Naive thymus-derived CD8-positive, alpha-beta T cell (primary cell): Measurements from ENCODE around the gene FAIM. TPM values are rescaled to one million over a fixed set of nuclear protein-coding genes. Genes with fewer than 3 reads are reported as not detected.
"Not testable (repeated sequence)": the region's sequence is repeated elsewhere in the genome, so short reads cannot be mapped to it uniquely, and the experiment has no call there.

Experiments used
- ATAC-seq, 2 donors: fragments of 150-1000 bp; cut with Tn5 transposase in 1 of 2; sonication (Bioruptor Pico), chemical (Tn5 transposase) in 1 of 2; 1 replicate in 1 of 2; 2 replicates in 1 of 2; pipeline ENCODE4 v1.10.0; 2021; ENCODE audit warnings: mild to moderate bottlenecking in 2 of 2, moderate library complexity in 2 of 2
- POLR2A ChIA-PET: fragments of 350-600 bp; sonication (Branson Sonifier 250); formaldehyde crosslinking; loops from one replicate; lab custom pipeline; 2021; ENCODE audit warnings: antibody characterized with exemption; lab: Charles Lee
- DNase-seq, 10 donors: peaks; one replicate each; pipeline versions ENCODE4 v3.0.0 to v3.0.0-alpha.2; 2020 to 2022
- H3K27ac Mint-ChIP-seq, 10 donors: one replicate each; pipeline ENCODE4 v1.8.0; 2020 to 2022; ENCODE audit warnings: mild to moderate bottlenecking in 10 of 10, mixed read lengths in 10 of 10, moderate library complexity in 4 of 10, inconsistent platforms in 1 of 10
- H3K27me3 Mint-ChIP-seq, 5 donors: one replicate each; pipeline ENCODE4 v1.8.0; 2021 to 2022; ENCODE audit warnings: mixed read lengths in 5 of 5
- H3K36me3 Mint-ChIP-seq, 3 donors: one replicate each; pipeline ENCODE4 v1.8.0; 2020 to 2022; ENCODE audit warnings: mixed read lengths in 3 of 3, mild to moderate bottlenecking in 2 of 3, inconsistent platforms in 1 of 3
- H3K4me1 Mint-ChIP-seq, 4 donors: one replicate each; pipeline ENCODE4 v1.8.0; 2021 to 2022; ENCODE audit warnings: mixed read lengths in 4 of 4
- H3K4me3 Mint-ChIP-seq, 10 donors: one replicate each; pipeline ENCODE4 v1.8.0; 2020 to 2022; ENCODE audit warnings: mild to moderate bottlenecking in 10 of 10, mixed read lengths in 10 of 10, moderate library complexity in 6 of 10, inconsistent platforms in 1 of 10
- H3K9me3 Mint-ChIP-seq, 9 donors: one replicate each; pipeline ENCODE4 v1.8.0; 2020 to 2022; ENCODE audit warnings: mixed read lengths in 9 of 9, mild to moderate bottlenecking in 3 of 9, inconsistent platforms in 1 of 9, moderate library complexity in 1 of 9
- polyA plus RNA-seq, 3 donors: library from polyadenylated mRNA; unstranded; fragments of 300-500 nt; fragmentation: Illumina TruSeq; gene quantifications; one replicate each; pipeline ENCODE4 v1.2.3, GENCODE V29; 2021
- total RNA-seq, 8 experiments: library from RNA in 2 of 8; stranded (reverse) in 2 of 8; gene quantifications; one replicate each; pipeline ENCODE4 v1.2.3 and lab custom pipeline; 2021 to 2026

FAIM gene
- total and polyA plus RNA-seq, 5 experiments from 2014 or later = 5.6 to 9.7 (median 8.7) TPM

- POLR2A ChIA-PET = no interaction called here
- no peak for ATAC-seq
- DNase-seq = no peak
- Mint-ChIP-seq H3K4me3 (no peak overlapping the region), H3K27ac (no peak overlapping the region), H3K27me3 (no peaks in the 10 kb centered on the region), H3K36me3 (peaks cover 0 to 58% (median 5%) of the 10 kb centered on the region in 3 donors), H3K9me3 (no peaks in the 10 kb centered on the region), H3K4me1 (peaks cover 14 to 30% (median 18%) of the 10 kb centered on the region in 4 donors)
These were observed 20.1 kb upstream of the FAIM start for GRCh38 chr3:138588445-138588844.

- ATAC-seq (no peak), DNase-seq (no peak)
- no peaks in the 10 kb centered on the region for H3K9me3 Mint-ChIP-seq
- peaks cover 0 to 20% (median 10%) of the 10 kb centered on the region in 4 donors for H3K4me1 Mint-ChIP-seq
- POLR2A ChIA-PET = no interaction called here
- no peak overlapping the region for H3K27ac Mint-ChIP-seq
- peaks cover 0 to 35% (median 2%) of the 10 kb centered on the region in 3 donors for H3K36me3 Mint-ChIP-seq
- no peaks in the 10 kb centered on the region for H3K27me3 Mint-ChIP-seq
- no peak overlapping the region for H3K4me3 Mint-ChIP-seq
These were observed 17.2 kb upstream of the FAIM start for GRCh38 chr3:138591392-138591791.

GRCh38 chr3:138593488-138594149 is 15.0 kb upstream of the FAIM start:
- no peaks in the 10 kb centered on the region for H3K9me3 Mint-ChIP-seq
- H3K4me1 Mint-ChIP-seq = peaks cover 0 to 16% (median 9%) of the 10 kb centered on the region in 4 donors
- H3K27me3 Mint-ChIP-seq = no peaks in the 10 kb centered on the region
- ATAC-seq = peak; percentile 4 to 5
- H3K4me3 Mint-ChIP-seq = peak overlapping the region; percentile 91 to 97 (median 94)
- peak overlapping the region; percentile 88 to 100 (median 98) for H3K27ac Mint-ChIP-seq
- POLR2A ChIA-PET = interaction anchor here (0.9 to 3.0 kb wide), 10 partner anchors 15 to 1841 kb away, joined by 3 to 53 read pairs (median 4); partner anchors contain the start of genes FAIM, PIK3CB and STAG1
- DNase-seq = peak in 1 of 10 donors; percentile 7
- H3K36me3 Mint-ChIP-seq = peaks cover 0 to 16% (median 0%) of the 10 kb centered on the region in 3 donors

GRCh38 chr3:138594150-138594934 is 14.2 kb upstream of the FAIM start, which contains the start of gene CEP70:
Gene CEP70 (minus strand): TSS chr3:138594260. CDS start chr3:138572927, 21,333 bp downstream.
- peak within 1 kb of the TSS; percentile 91 to 100 (median 98) for H3K27ac Mint-ChIP-seq

GRCh38 chr3:138594935-138595610 is 13.5 kb upstream of the FAIM start:
- Mint-ChIP-seq H3K4me1 (peaks cover 0 to 16% (median 8%) of the 10 kb centered on the region in 4 donors), H3K36me3 (peaks cover 0 to 4% (median 0%) of the 10 kb centered on the region in 3 donors), H3K27ac (peak overlapping the region in 9 of 10 donors; percentile 91 to 100 (median 98)), H3K9me3 (no peaks in the 10 kb centered on the region), H3K27me3 (no peaks in the 10 kb centered on the region), H3K4me3 (peak overlapping the region; percentile 91 to 97 (median 94))
- POLR2A ChIA-PET = interaction anchor here (0.6 to 3.0 kb wide), 11 partner anchors 8 to 420 kb away, joined by 3 to 53 read pairs (median 4); partner anchors contain the start of genes DBR1, FAIM and PIK3CB
- DNase-seq = no peak
- no peak for ATAC-seq

More at GRCh38 chr3:138594150-138594934, 14.2 kb upstream of the FAIM start, which contains the start of gene CEP70:
- Mint-ChIP-seq H3K27me3 (no peaks in the 10 kb centered on the region), H3K36me3 (peaks cover 0 to 10% (median 0%) of the 10 kb centered on the region in 3 donors), H3K9me3 (no peaks in the 10 kb centered on the region), H3K4me1 (peaks cover 0 to 16% (median 8%) of the 10 kb centered on the region in 4 donors), H3K4me3 (peak within 1 kb of the TSS; percentile 91 to 97 (median 94))
- DNase-seq = peak; percentile 86 to 95 (median 92)
- POLR2A ChIA-PET = interaction anchor here (0.6 to 3.0 kb wide), 15 partner anchors 9 to 1842 kb away, joined by 3 to 53 read pairs (median 4); partner anchors contain the start of genes DBR1, FAIM, PIK3CB and STAG1
- peak; percentile 90 to 92 for ATAC-seq

- not testable (repeated sequence) for H3K27me3 Mint-ChIP-seq, H3K4me3 Mint-ChIP-seq, H3K36me3 Mint-ChIP-seq, DNase-seq, H3K9me3 Mint-ChIP-seq, ATAC-seq, H3K4me1 Mint-ChIP-seq, H3K27ac Mint-ChIP-seq
- POLR2A ChIA-PET = interaction anchor here (3.6 kb wide), 1 partner anchor 12 kb away, joined by 14 read pairs; the partner anchor contains the start of gene FAIM
These were observed 11.2 kb upstream of the FAIM start for GRCh38 chr3:138597186-138597976.

GRCh38 chr3:138598534-138598933 is 10.0 kb upstream of the FAIM start:
- ATAC-seq = no peak
- Mint-ChIP-seq H3K27me3 (no peaks in the 10 kb centered on the region), H3K4me3 (no peak overlapping the region), H3K4me1 (peaks cover 0 to 4% (median 2%) of the 10 kb centered on the region in 4 donors), H3K9me3 (peaks cover 0 to 5% (median 0%) of the 10 kb centered on the region in 9 donors), H3K27ac (no peak overlapping the region), H3K36me3 (peaks cover 0 to 12% (median 0%) of the 10 kb centered on the region in 3 donors)
- POLR2A ChIA-PET = interaction anchor here (0.5 to 3.6 kb wide), 2 partner anchors 10 to 13 kb away, joined by 6 to 14 read pairs; partner anchors contain the start of gene FAIM
- no peak for DNase-seq

GRCh38 chr3:138600100-138600745 is 8.3 kb upstream of the FAIM start:
- ATAC-seq = no peak
- Mint-ChIP-seq H3K9me3 (peaks cover 0 to 5% (median 0%) of the 10 kb centered on the region in 9 donors), H3K27me3 (no peaks in the 10 kb centered on the region), H3K27ac (no peak overlapping the region), H3K36me3 (peaks cover 0 to 14% (median 0%) of the 10 kb centered on the region in 3 donors), H3K4me3 (no peak overlapping the region), H3K4me1 (no peaks in the 10 kb centered on the region)
- POLR2A ChIA-PET = no interaction called here
- no peak for DNase-seq

GRCh38 chr3:138601661-138602060 is 6.9 kb upstream of the FAIM start:
- H3K4me3 Mint-ChIP-seq, H3K27ac Mint-ChIP-seq, H3K4me1 Mint-ChIP-seq, POLR2A ChIA-PET, ATAC-seq, H3K27me3 Mint-ChIP-seq, DNase-seq, H3K9me3 Mint-ChIP-seq: not testable (repeated sequence)
- peaks cover 0 to 14% (median 0%) of the 10 kb centered on the region in 3 donors for H3K36me3 Mint-ChIP-seq

GRCh38 chr3:138604106-138604595 is 4.4 kb upstream of the FAIM start:
- POLR2A ChIA-PET, H3K4me3 Mint-ChIP-seq, H3K27me3 Mint-ChIP-seq, H3K9me3 Mint-ChIP-seq, ATAC-seq, DNase-seq: not testable (repeated sequence)
- peaks cover 0 to 14% (median 0%) of the 10 kb centered on the region in 3 donors for H3K36me3 Mint-ChIP-seq
- peaks cover 6 to 16% (median 8%) of the 10 kb centered on the region in 4 donors for H3K4me1 Mint-ChIP-seq
- peak overlapping the region in 2 of 10 donors; percentile 31 to 41 for H3K27ac Mint-ChIP-seq
